Epithelial cell of prostate (primary cell): ENCODE results near the gene DCDC2C.
"Not testable (repeated sequence)": the region's sequence is repeated elsewhere in the genome, so short reads cannot be mapped to it uniquely, and the experiment has no call there.

Source experiments
- DNase-seq: peaks from one replicate; pipeline ENCODE4 v3.0.0-alpha.2; 2011; ENCODE audit warnings: low read depth, low spot score
- H3K27ac ChIP-seq: fragments of 450-650 bp; 2 replicates; pipeline ENCODE4 v1.5.1; 2017; ENCODE audit warnings: mild to moderate bottlenecking

Gene DCDC2C, protein sequence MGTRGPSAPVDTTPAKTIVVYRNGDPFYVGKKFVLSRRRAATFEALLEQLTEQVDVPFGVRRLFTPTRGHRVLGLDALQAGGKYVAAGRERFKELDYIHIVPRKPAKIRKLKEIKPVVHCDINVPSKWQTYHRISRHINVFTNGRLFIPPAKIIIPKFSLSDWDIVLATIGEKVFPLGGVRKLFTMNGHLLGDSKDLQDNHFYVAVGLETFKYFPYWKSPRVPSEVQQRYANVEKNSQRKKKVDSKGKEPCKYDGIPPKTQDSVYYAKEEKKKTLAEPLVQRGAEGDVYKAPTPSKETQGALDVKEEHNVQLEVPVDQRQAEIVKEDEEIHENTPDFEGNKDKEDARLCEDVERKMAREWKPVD

DNA sequence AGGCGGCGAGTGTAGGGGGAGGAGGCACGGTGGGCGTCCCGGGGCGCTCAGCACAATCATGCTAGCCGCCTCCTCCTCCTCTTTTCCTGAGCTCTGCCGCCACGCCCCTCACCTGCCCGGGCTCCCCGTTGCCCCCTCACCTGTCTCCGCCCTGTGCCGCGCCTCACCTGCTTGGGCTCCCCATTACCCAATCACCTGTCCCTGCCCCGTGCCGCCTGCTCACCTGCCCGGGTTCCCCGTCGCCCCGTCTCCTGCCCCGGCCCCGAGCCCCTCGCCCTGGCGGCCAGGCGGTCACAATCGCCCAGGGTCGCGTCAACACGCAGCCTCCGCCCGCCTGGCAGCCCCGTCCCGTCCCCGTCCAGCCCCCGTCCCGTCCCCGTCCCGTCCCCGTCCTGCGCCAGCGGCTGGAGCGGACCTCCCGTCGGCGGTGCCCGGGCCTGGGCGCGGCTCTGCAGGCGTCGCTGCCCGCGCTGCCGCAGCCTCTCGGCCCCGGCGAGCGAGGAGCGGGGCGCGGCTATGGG, at the start of gene DCDC2C:
DCDC2C (plus strand) TSS at position 340 of the 521 bp plus-strand sequence; CDS start at position 517, 177 bp downstream.
- no peak within 1 kb of the TSS for H3K27ac ChIP-seq
- no peak for DNase-seq

DNA sequence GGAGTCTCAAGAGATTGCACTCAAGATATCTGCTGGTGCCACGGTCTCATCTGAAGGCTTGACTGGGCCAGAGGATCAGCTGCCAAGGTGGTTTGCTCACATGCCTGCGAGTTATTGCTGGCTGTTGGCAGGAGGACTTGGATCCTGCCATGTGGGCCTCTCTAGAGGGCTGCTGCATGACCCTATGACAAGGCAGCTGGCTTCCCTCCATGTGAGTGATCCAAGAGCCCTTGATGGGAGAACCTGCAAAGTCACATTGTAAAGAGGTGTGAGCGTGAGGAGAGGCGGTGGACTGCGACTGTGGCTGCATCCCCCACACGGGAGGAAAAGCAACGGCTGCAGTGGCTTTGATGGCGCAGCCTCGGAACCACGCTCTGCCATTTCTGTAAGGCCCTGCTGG, 49.4 kb upstream of the DCDC2C start:
- no peak for DNase-seq
- H3K27ac ChIP-seq, result no peak overlapping the region

DNA sequence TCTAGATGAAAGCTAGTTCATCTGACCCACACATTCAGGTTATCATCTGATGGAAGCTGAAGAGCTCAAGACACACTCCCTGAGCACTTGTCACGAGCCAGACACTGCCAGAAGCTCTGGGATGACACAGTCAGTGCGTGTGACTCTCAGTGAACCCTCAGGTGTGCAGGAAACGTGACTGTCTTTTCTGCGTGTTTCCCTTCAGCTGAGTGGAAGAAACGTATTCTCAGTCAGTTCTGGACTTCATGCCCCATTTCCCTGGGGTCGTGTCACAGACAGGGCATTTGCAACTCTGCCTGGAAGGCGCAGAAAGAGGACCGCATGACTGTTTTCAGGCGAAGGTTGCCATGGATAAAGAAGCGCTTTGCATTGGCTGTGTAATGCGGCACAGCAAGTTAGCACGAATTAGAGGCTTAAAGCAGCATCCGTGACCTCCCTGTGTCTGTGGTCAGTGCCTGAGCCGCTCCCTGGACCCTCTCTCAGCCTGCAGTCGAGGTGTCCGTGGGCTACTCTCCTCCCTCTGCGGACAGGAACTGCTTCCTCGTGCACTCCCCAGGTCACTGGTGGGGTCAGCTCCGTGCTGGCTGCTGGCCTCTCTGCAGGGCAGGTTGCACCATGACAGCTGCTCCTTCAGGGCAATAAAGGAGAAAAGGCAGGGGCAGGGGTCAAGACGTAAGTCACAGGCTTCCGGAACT, 48.7 kb upstream of the DCDC2C start:
- DNase-seq, result no peak
- H3K27ac ChIP-seq, result no peak overlapping the region

DNA sequence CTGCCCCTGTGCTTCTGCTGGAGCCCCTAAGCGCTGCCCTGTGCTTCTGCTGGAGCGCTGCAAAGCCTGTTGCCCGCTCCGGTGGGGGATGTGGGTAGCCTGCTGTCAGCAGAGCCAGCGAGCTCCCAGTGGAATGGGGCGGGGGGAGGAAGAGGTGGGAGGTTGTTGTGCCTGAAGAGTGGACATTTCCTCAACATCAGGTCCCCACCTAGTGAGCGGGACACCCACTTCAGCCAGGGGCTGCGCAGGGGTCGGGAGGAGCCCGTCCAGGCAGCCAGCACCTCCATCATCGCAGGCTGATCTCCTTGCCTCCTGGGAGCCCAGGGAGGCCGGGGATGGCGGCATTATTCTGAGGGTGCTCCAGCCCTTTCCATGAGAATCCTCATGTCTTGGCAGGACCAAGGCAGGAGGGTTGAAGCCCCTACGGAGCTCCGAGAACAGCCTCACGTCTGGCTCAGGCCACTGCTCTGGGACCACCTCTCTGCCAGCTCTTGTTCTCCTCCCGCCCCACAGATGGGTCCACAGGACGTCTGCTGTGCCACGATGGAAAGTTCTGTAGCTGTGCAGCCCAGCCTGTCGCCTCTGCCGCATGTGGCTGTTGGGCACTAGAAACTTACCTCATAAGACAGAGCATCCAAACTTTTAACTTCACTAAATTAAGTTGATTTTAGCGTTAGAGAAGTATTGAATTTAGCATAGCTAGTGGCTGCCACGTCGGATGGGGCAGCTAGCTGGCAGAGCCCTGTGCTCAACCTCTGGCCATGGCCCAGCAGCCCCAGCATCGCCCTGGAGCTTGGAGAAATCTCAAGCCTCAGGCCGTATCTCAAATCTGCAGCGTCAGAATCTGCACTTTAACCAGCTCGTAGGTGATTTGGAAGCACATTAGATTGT, 47.3 kb upstream of the DCDC2C start:
- no peak overlapping the region for H3K27ac ChIP-seq
- DNase-seq, result no peak

DNA sequence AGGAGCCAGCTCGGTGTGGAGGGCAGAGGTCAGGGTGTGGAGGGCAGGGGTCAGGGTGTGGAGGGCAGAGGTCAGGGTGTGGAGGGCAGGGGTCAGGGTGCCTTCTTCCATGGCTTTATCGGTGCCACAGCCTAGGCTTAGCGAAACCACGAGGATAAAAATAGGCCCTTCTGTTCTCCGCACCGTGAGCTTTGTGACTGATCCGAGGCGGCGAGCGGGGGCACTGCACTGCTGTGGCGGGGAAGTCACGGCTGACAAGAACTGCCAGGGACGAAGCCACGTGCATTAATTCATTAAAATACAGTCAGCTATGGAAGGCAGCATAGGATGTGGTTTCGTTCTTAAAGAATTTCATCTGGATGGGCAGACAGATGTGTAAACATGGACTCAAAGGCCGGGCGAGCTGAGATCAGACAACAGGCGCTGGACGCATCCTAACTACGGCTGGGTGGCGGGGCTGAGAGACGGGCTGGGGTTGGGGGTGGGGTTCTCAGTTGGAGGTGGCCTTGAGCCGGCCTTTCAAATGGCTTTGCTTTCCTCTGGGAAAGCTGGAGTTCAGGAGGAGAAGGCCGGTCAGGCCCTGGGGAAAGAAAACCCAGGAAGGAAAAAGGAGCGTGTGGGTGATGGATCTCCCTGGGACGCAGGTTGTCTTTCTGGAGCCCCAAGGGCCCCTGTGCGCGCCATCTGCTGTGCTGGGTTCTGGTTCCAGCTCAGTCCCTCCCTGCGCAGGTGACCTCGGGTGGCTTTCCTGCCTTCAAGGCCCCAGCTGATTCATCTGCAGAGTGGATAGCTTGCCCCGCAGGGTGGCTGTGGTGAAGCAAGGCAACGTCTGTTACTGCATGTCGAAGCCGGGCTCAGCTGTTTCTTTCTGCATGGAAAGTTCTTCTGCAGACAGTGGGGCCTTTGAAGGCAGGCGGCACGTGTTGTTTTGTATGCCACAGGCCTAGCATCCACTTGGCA, 46.3 kb upstream of the DCDC2C start:
- DNase-seq, result no peak
- H3K27ac ChIP-seq, result no peak overlapping the region

DNA sequence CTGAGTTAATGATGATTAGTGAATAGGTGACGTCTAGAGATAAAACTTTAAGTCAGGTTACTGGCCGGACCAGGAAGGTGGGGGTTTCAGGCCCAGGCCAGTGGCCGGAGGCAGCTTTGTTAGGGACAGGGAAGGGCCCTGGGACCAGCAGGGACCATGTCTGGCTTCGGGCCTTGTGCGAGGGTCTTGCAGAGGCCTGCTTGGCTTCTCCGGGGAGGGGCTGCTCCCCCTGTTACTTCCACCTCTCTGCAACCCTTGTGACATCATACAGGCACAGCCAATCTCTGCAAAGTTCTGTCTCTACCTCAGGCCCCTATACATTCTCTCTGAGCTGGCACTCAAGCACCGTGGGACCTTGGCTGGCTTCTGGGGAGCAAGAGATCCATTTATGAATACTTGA, 45.5 kb upstream of the DCDC2C start, which contains the start of gene ALLC:
ALLC (plus strand) TSS at position 320 of the 400 bp plus-strand sequence. CDS start 12,958 bp downstream, outside the sequence.
- DNase-seq, result no peak
- H3K27ac ChIP-seq, result no peak within 1 kb of the TSS

DNA sequence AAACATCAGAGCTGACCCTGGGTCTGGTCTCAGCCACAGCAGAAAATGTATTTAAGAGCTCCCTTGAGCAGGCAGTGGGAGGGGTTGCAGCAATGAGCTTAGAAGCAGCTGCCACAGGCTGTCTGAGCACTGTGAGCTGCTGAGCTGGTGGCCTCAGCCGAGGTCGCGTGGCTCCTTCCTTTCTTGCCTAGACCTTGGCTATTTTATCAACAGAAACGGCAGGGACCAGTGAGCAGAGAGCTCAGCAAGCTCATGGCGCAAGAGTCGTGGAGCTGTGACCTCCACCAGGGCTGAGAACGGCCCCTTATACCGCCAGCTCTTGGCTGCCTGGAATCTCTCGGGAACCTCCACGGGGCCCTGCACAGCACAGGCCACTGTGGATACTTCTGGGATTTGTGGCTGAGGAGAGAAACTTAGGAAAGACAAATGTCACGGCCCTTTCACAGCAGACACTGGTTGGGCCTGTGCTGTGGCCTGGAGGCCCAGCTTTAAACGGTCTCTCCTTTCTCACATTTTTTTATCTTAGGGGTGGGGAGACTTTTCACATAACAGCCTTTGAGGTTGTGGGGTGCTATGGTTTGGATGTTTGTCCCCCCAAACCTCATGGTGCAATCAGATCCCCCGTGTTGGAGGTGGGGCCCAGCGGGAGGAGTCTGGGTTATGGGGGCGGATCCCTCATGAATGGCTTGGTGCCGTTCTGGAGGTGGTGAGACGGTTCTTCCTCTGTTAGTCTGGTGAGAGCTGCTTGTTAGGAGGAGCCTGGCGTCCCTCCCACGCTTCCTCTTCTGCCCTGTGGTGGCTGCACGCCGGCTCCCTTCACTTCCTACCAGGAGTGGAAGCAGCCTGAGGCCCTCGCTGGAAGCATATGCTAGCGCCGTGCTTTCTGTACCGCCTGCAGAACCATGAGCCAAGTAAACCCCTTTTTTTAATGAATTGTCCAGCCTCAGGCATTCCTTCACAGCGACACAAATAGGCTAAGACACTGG, 43.6 kb upstream of the DCDC2C start:
- H3K27ac ChIP-seq, result peak overlapping the region; percentile 42
- DNase-seq, result no peak

DNA sequence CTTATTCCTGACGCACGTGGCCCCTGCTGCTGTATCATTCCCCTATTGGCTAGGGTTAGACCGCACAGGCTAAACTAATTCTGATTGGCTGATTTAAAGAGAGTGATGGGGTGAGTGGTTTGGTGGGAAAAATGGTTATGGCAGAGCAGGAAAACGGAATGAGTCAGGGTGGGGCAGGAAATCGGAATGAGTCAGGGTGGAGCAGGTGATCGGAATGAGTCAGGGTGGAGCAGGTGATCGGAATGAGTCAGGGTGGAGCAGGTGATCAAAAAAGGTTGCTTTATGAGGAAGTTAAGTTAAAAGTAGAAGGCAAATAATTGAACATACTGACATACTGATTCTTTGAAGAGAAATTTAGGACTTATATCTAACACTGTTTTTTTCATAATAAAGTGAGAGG, 42.7 kb upstream of the DCDC2C start:
- H3K27ac ChIP-seq, result peak overlapping the region; percentile 42
- not testable (repeated sequence) for DNase-seq

DNA sequence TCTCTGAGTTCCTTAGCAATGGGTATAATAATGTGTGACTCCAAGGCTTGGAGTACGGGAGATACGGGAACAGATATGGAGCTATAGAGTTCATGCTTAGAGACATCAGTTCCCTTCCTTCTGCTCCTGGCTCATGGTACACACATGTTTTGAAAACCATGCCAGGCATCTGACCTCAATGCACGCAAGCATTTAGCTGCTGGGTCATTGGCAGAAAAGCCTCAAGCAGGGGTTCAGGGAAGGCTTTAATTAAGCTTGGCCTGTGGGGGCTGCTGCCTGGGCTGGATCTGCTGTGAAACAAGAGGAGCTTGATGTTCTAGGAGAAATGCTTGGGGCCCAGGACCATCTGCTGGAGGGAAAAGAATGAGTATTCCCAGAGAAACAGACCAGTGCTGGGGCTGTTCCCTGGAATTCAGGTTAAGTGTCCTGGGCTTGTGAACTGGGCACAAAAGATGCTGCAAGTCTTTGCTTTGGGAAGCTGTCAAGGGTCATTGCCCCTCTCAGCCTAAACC, 42.2 kb upstream of the DCDC2C start:
- H3K27ac ChIP-seq, result peak overlapping the region; percentile 42
- no peak for DNase-seq

DNA sequence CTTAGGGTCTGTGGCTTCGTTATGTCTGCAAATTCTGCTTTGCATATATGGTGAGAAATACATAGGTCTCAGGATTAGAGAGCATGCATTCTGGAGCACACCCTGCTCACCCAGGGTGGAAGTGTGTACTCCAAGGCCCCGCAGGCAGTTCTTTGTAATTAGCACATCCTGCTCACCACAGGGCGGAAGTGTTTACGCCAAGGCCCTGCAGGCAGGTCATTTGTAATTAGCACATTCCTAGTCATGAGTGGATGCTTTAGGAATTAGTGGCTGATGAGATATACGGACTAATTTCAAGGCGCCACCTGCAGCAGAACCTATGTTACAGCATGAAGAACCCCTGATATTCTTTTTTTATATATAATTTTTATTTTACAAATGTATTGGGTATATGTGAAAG, 41.1 kb upstream of the DCDC2C start:
- DNase-seq, result no peak
- no peak overlapping the region for H3K27ac ChIP-seq

DNA sequence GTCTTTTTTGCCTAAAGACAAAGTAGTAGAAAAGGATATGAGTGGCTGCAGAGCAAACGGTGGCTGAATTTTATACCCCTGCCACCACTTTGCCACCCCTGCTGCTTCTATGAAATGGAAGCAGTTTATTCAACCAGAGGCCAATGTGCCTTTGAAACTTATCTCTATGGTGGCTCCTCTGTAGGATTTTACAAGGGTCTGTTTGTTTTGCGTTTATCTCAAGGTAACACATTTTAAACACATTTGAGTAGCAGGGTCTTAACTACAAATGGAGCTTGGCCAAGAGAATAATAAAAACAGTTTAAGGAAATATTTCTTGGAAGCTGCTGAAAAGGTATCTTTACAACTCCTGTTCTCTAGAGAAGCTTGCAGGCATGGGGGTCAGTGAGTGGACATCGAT, 39.3 kb upstream of the DCDC2C start:
- H3K27ac ChIP-seq, result no peak overlapping the region
- no peak for DNase-seq

DNA sequence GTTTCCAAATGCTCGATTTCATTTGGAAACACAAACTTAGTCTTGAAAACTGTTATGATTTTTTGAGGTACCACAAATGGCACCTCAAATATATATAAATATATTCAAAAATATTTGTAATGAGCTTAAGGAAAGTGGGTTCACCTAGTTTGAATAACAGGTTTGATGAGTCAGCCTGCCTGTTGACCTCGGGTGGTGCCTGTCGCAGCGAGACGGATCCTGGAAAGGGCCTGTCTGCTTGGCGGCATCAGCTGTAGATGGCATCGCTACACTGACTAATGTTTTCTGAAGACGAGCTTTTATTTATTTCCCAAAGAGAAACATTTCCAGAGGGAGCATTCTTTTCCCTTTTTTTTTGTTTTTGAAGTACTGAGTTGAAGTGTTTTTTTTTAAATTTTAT, 38.5 kb upstream of the DCDC2C start:
- H3K27ac ChIP-seq, result no peak overlapping the region
- no peak for DNase-seq

DNA sequence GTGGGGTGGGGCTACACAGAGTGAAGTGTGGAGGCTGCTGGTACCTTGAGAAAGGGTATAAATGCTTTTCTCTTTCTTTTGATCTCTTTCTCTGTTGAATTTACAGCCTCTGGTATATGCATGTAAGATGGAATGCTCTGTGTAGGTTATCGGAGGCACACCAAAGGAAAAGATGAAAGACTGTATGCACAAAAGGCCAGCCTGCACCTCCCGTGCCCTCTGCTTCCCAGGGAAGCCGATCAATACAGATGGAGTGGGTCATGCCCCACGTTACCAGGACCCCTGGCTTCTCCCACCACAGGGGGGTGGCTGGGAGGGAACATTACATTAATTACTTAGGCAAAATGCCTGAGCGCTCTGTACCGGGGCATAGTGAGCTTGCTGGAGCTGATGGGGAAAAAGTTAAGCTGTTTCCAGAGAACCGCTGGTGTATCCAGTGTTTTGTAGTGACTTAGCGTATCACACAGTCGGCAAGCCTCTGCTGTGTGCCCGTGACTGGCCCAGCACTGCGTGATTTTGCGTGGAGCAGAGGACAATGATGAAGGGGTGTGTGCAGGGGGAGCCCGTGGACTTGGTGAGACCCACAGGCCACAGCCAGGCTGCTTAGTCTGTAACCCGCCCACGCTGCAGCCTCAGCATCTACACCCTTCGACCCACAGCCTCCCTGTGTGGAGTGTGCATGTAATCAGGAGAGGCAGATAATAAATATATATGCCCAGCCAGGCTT, 37.3 kb upstream of the DCDC2C start:
- H3K27ac ChIP-seq, result no peak overlapping the region
- no peak for DNase-seq

DNA sequence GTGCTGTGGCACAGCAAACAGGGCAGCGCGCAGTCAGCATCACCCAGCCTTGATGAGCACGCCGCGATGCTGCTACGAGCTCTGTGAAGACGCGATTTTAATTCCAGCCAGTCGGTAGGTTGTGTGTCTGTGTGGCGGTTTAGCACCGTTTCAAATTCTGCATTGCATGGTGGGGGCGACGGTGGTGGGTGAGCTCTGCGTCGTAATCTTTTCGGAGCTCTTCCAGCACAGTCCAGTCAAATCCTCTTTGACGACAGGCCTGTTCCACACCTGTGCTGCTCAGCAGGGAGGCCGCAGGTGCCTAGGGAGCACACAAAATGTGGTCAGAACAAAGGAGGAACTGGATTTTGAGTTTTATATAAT, 36.8 kb upstream of the DCDC2C start:
- DNase-seq, result no peak
- H3K27ac ChIP-seq, result no peak overlapping the region

DNA sequence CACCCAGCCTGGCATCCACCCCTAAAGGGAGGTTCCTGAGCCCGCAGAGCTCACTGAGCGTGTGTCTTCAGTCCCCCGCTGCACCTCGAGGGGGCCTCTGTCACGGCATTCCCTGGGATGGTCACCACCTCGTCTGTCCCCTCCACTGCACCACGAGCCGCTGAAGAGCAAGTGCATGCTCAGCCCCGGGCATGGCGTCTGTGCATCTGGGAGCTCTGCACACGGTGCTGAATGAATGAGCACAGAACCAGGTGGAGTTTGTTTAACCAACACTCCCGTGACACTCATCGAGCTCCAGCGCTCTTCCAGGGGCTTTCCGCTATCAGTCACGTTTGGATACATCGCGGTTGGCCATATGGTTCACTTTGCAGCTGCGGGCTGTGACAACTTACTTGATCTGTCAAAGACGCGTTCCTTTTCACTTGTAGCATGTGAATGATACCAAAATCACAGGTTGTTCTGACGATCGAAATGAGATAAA, 36.2 kb upstream of the DCDC2C start:
- no peak for DNase-seq
- no peak overlapping the region for H3K27ac ChIP-seq

DNA sequence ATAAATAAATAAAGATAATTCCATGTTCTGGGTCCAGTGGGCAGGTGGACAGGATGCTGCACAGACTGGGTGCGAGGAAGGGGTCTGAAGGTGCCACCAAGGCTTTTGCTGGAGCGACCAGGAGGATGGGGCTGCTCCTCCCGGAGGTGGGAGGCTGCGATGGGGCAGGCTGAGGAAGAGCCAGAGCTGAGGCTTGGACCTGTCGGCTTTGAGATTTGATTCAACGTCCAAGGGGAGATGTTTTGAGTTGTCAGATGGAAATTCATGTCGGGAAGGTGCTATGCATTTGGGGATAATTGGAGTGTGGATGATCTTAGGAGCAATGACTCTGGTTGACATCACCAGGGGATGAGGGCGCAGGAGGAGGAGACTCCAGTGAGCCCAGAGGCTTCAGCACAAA, 33.7 kb upstream of the DCDC2C start:
- DNase-seq, result no peak
- H3K27ac ChIP-seq, result no peak overlapping the region

DNA sequence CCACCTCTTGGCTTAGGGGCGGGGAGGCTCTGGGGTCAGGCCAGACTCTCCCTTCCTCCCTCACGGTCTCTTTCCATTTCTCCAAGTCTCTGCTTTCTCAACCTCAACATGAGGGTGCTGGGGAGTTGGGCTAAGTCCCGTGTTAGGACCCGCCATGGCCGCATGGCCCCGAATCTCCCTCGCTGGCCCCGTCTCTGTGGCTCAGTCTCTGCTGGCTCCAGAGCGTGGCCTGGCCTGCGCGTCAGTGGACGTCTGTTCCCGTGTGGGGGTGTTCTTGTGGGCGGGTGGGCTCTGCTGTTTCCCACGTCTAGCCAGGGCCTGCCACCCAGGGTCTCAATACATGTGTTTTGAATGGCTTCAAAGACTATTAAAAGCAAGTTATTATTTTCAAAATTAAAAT, 33.0 kb upstream of the DCDC2C start:
- no peak overlapping the region for H3K27ac ChIP-seq
- DNase-seq, result no peak
